H1 (cell line): ENCODE measurements around the gene AMBP. TPM values are rescaled to one million over a fixed set of nuclear protein-coding genes. Genes with fewer than 3 reads are reported as not detected.

Source experiments
- CHD1 ChIP-seq: IDR thresholded peaks from 2 replicates; pipeline ENCODE4 v1.6.1; 2012; ENCODE audit warnings: low read depth, low read length, improper control_type of control experiment
- CHD7 ChIP-seq: fragments of 300-600 bp; sonication (generic); IDR thresholded peaks from 2 replicates; pipeline ENCODE4 v1.7.1; 2012; ENCODE audit warnings: low read length, moderate library complexity, mild to moderate bottlenecking, inconsistent platforms; ENCODE audit not compliant: insufficient replicate concordance
- EZH2 ChIP-seq: fragments of 200-600 bp; sonication (generic); IDR thresholded peaks from 2 replicates; pipeline ENCODE4 v1.7.1; 2012; ENCODE audit warnings: low read depth, mild to moderate bottlenecking, moderate library complexity, low read length, inconsistent platforms; ENCODE audit not compliant: severe bottlenecking
- HDAC6 ChIP-seq: IDR thresholded peaks from one replicate; pipeline ENCODE4 v1.7.1; 2012; ENCODE audit warnings: low read depth, mild to moderate bottlenecking, inconsistent platforms, low read length, moderate library complexity
- RNF2 ChIP-seq: fragments of 200-900, 300-1000 bp; sonication (generic); IDR thresholded peaks from 2 replicates; pipeline ENCODE4 v1.7.1; 2016; ENCODE audit warnings: borderline replicate concordance, low read depth, mild to moderate bottlenecking, antibody characterized with exemption, low read length; ENCODE audit not compliant: poor library complexity, severe bottlenecking; ENCODE audit errors: missing control alignments
- TBP ChIP-seq: IDR thresholded peaks from 2 replicates; pipeline ENCODE4 v1.6.1; 2011; ENCODE audit warnings: low read depth, low read length, improper control_type of control experiment
- polyA plus RNA-seq, 7 experiments: library from polyadenylated mRNA; depleted of rRNA in 3 of 7; stranded (reverse) in 5 of 7; unstranded in 2 of 7; fragments of >200 nt in 5 of 7; fragments of 200-250 nt in 2 of 7; gene quantifications; 1 replicate in 5 of 7; 2 replicates in 1 of 7; 4 replicates in 1 of 7; pipeline versions ENCODE4 v1.2.1 to v1.2.3, GENCODE V29; 2011 to 2013; ENCODE audit warnings: missing spikeins in 2 of 7, mixed read lengths in 2 of 7
- total RNA-seq: library from RNA; stranded (reverse); fragmentation: NEBNext Ultra II Directional; extraction: Animal tissue kit (Norgen Biotek cat#: 25700); gene quantifications from 2 replicates; pipeline ENCODE4 v1.2.1, GENCODE V29; 2021
- TF ChIP-seq, protein P1 (sequence below): IDR thresholded peaks from 2 replicates; pipeline ENCODE4 v1.6.1; 2012; ENCODE audit warnings: low read length, inconsistent platforms

AMBP gene
- total and polyA plus RNA-seq, 2 of the 8 experiments (the other 6 are each of a cell fraction or from before 2014, with no cell fraction given) = 3.0 to 4.0 TPM

- TF ChIP-seq CHD7 (no peak), HDAC6 (no peak), CHD1 (no peak), RNF2 (no peak), EZH2 (no peak), TBP (no peak)
- TF ChIP-seq, protein P1, sequence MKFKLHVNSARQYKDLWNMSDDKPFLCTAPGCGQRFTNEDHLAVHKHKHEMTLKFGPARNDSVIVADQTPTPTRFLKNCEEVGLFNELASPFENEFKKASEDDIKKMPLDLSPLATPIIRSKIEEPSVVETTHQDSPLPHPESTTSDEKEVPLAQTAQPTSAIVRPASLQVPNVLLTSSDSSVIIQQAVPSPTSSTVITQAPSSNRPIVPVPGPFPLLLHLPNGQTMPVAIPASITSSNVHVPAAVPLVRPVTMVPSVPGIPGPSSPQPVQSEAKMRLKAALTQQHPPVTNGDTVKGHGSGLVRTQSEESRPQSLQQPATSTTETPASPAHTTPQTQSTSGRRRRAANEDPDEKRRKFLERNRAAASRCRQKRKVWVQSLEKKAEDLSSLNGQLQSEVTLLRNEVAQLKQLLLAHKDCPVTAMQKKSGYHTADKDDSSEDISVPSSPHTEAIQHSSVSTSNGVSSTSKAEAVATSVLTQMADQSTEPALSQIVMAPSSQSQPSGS = no peak
Measured at GRCh38 chr9:114122136-114123027, 44.3 kb upstream of the AMBP start (continued).
